IMR-90 (cell line): ENCODE results near the gene STAC2.

Experiments
- BHLHE40 ChIP-seq: fragments of 150-350 bp; IDR thresholded peaks from 2 replicates; pipeline ENCODE4 v1.6.1; 2016; ENCODE audit warnings: mild to moderate bottlenecking, low read depth, low read length
- CHD1 ChIP-seq: IDR thresholded peaks from 2 replicates; pipeline ENCODE4 v1.6.1; 2012; ENCODE audit warnings: low read depth, low read length, improper control_type of control experiment
- MAFK ChIP-seq: IDR thresholded peaks from 2 replicates; pipeline ENCODE4 v1.6.1; 2012; ENCODE audit warnings: low read depth, low read length, improper control_type of control experiment
- MAZ ChIP-seq: IDR thresholded peaks from 2 replicates; pipeline ENCODE4 v1.6.1; 2012; ENCODE audit warnings: low read depth, mild to moderate bottlenecking, low read length, improper control_type of control experiment, moderate library complexity, borderline replicate concordance
- MXI1 ChIP-seq: IDR thresholded peaks from 2 replicates; pipeline ENCODE4 v1.6.1; 2012; ENCODE audit warnings: low read depth, mild to moderate bottlenecking, low read length, moderate library complexity, borderline replicate concordance
- NFE2L2 ChIP-seq: fragments of 150-350 bp; IDR thresholded peaks from 2 replicates; pipeline ENCODE4 v1.6.1; 2016; ENCODE audit warnings: low read depth, mild to moderate bottlenecking, low read length
- POLR2A ChIP-seq: IDR thresholded peaks from 2 replicates; pipeline ENCODE4 v1.6.1; 2012; ENCODE audit warnings: mild to moderate bottlenecking, low read depth, low read length
- RAD21 ChIP-seq: IDR thresholded peaks from 2 replicates; pipeline ENCODE4 v1.6.1; 2012; ENCODE audit warnings: low read length, improper control_type of control experiment
- RCOR1 ChIP-seq: IDR thresholded peaks from 2 replicates; pipeline ENCODE4 v1.6.1; 2012; ENCODE audit warnings: mild to moderate bottlenecking, low read length, improper control_type of control experiment; ENCODE audit not compliant: insufficient replicate concordance
- RFX5 ChIP-seq: IDR thresholded peaks from 2 replicates; pipeline ENCODE4 v1.8.0; 2012; ENCODE audit warnings: low read depth, mild to moderate bottlenecking, low read length, moderate library complexity
- SMC3 ChIP-seq: fragments of 150-350 bp; IDR thresholded peaks from 2 replicates; pipeline ENCODE4 v1.6.1; 2016; ENCODE audit warnings: low read depth, mild to moderate bottlenecking, antibody characterized with exemption, low read length, moderate library complexity
- TF ChIP-seq, protein P1 (sequence below): fragments of 150-350 bp; IDR thresholded peaks from 2 replicates; pipeline ENCODE4 v1.6.1; 2017; ENCODE audit warnings: mild to moderate bottlenecking, antibody characterized with exemption, low read length, low read depth
- TF ChIP-seq, protein P2 (sequence below): conservative IDR thresholded peaks from 2 replicates; pipeline ENCODE4 v1.5.1; 2012; ENCODE audit warnings: mild to moderate bottlenecking, low read depth, low read length, improper control_type of control experiment
- TF ChIP-seq, protein P3 (sequence below): fragments of 150-350 bp; IDR thresholded peaks from 2 replicates; pipeline ENCODE4 v1.6.1; 2016; ENCODE audit warnings: low read depth, mild to moderate bottlenecking, low read length, moderate library complexity, borderline replicate concordance

DNA sequence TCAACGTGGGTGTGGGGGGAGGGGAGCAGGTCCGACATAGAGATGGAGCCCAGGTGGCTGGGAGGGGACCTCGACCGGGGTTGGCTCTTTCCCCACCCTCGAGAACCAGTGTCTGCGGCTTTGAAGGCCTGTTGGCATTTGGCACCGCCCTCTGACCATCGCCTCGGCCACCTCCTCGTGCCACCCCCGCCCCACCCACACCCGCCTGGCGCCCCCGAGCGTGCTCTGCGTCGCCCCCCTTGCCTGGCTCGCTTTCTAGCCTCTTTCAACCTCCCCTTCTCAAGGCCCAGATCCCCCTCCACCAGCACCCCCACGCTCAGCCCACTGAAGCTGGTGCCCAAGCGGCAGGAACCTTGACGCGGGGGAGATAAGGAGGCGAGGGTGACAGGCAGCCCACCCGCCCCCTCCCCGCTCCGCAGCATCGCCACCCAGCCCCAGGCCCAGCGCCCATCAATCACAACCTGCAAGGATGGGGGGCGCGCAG, 28.9 kb downstream of the STAC2 start:
- TF ChIP-seq, protein P1, sequence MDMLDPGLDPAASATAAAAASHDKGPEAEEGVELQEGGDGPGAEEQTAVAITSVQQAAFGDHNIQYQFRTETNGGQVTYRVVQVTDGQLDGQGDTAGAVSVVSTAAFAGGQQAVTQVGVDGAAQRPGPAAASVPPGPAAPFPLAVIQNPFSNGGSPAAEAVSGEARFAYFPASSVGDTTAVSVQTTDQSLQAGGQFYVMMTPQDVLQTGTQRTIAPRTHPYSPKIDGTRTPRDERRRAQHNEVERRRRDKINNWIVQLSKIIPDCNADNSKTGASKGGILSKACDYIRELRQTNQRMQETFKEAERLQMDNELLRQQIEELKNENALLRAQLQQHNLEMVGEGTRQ, result no peak
- TF ChIP-seq, protein P2, sequence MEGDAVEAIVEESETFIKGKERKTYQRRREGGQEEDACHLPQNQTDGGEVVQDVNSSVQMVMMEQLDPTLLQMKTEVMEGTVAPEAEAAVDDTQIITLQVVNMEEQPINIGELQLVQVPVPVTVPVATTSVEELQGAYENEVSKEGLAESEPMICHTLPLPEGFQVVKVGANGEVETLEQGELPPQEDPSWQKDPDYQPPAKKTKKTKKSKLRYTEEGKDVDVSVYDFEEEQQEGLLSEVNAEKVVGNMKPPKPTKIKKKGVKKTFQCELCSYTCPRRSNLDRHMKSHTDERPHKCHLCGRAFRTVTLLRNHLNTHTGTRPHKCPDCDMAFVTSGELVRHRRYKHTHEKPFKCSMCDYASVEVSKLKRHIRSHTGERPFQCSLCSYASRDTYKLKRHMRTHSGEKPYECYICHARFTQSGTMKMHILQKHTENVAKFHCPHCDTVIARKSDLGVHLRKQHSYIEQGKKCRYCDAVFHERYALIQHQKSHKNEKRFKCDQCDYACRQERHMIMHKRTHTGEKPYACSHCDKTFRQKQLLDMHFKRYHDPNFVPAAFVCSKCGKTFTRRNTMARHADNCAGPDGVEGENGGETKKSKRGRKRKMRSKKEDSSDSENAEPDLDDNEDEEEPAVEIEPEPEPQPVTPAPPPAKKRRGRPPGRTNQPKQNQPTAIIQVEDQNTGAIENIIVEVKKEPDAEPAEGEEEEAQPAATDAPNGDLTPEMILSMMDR, result no peak
- TF ChIP-seq POLR2A (no peak), RCOR1 (no peak), MAFK (no peak), RFX5 (no peak), RAD21 (no peak), MAZ (no peak), MXI1 (no peak), CHD1 (no peak), BHLHE40 (no peak), NFE2L2 (no peak), SMC3 (no peak)
- TF ChIP-seq, protein P3, sequence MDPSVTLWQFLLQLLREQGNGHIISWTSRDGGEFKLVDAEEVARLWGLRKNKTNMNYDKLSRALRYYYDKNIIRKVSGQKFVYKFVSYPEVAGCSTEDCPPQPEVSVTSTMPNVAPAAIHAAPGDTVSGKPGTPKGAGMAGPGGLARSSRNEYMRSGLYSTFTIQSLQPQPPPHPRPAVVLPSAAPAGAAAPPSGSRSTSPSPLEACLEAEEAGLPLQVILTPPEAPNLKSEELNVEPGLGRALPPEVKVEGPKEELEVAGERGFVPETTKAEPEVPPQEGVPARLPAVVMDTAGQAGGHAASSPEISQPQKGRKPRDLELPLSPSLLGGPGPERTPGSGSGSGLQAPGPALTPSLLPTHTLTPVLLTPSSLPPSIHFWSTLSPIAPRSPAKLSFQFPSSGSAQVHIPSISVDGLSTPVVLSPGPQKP, result no peak
